ENCODE measurements around the gene PCSK6.

Gene PCSK6

GRCh38 chr15:101371081-101371480 is 118.4 kb downstream of the PCSK6 start:
- no peaks in the 10 kb centered on the region for H3K9me3 ChIP-seq (replicated peaks; ENCODE audit: insufficient read depth, low read length)
- no peak overlapping the region for H2AFZ ChIP-seq (ENCODE audit: low read length)
- no peaks in the 10 kb centered on the region for H4K20me1 ChIP-seq (ENCODE audit: insufficient read depth, low read length)
- TF ChIP-seq EZH2 (optimal IDR thresholded peaks at IDR 0.05; ENCODE audit: low read depth, low read length) (no peak), CTCF (IDR thresholded peaks at IDR 0.05; ENCODE audit: low read length) (no peak), EZH2phosphoT487 (IDR thresholded peaks at IDR 0.05; ENCODE audit: low read length) (no peak)
- no peaks in the 10 kb centered on the region for H3K4me1 ChIP-seq (ENCODE audit: low read length)
- no peak for DNase-seq
- H3K4me3 ChIP-seq (ENCODE audit: low read length), result no peak overlapping the region
- no peak overlapping the region for H3K9ac ChIP-seq (ENCODE audit: low read length)
- H3K36me3 ChIP-seq (replicated peaks; ENCODE audit: insufficient read depth, low read length), result no peaks in the 10 kb centered on the region
- no peaks in the 10 kb centered on the region for H3K9me2 ChIP-seq (replicated peaks; ENCODE audit: insufficient read depth, low read length)
- H3F3A ChIP-seq (ENCODE audit: insufficient read depth, low read length), result no peaks in the 10 kb centered on the region
- H3K27ac ChIP-seq (ENCODE audit: low read length), result no peak overlapping the region
- H3K4me2 ChIP-seq (ENCODE audit: low read depth, low read length), result no peak overlapping the region
- H3K27me3 ChIP-seq (replicated peaks; ENCODE audit: insufficient read depth, low read length), result no peaks in the 10 kb centered on the region
- H3K79me2 ChIP-seq (ENCODE audit: low read length), result no peaks in the 10 kb centered on the region

DNA sequence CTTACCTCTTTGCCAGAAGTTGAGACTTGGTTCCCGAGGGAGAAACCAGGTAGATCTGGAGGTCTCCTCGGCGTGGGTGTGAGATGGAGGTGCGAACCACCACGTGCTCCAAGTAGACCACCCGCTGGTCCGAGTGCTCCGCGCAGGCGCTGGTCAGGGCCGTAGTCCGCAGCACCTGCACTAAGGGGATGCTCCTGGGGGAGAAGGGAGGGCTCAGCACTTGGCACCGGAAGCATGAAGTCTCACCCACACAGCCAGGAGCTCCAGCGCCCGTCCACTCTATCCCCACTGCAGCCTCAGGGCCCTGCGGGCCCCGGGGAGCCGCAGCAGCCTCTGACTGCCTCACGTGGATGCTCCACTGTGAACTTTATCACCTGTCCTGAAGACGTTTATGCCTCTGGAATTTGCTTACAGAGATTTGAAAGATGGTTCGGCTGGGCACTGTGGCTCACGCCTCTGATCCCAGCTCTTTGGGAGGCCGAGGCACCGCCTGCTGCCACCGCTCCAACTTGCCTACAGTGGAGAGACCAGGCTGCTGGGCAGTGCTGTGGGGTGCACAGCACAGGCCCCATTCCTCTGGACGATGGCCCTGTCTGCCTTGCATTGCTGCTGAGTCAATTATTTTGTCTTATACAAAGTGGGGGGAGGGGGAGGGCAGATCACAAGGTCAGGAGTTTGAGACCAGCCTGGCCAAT is 119.0 kb downstream of the PCSK6 start:
- no peak for DNase-seq
- Histone ChIP-seq H3K27ac (ENCODE audit: low read length) (no peak overlapping the region), H2AFZ (ENCODE audit: low read length) (no peak overlapping the region), H3K36me3 (replicated peaks; ENCODE audit: insufficient read depth, low read length) (no peaks in the 10 kb centered on the region), H3K9me2 (replicated peaks; ENCODE audit: insufficient read depth, low read length) (no peaks in the 10 kb centered on the region), H3F3A (ENCODE audit: insufficient read depth, low read length) (no peaks in the 10 kb centered on the region), H3K9ac (ENCODE audit: low read length) (no peak overlapping the region), H3K4me1 (ENCODE audit: low read length) (no peaks in the 10 kb centered on the region), H3K4me3 (ENCODE audit: low read length) (no peak overlapping the region), H3K79me2 (ENCODE audit: low read length) (no peaks in the 10 kb centered on the region), H3K9me3 (replicated peaks; ENCODE audit: insufficient read depth, low read length) (no peaks in the 10 kb centered on the region), H3K4me2 (ENCODE audit: low read depth, low read length) (no peak overlapping the region), H4K20me1 (ENCODE audit: insufficient read depth, low read length) (no peaks in the 10 kb centered on the region), H3K27me3 (replicated peaks; ENCODE audit: insufficient read depth, low read length) (no peaks in the 10 kb centered on the region)
- TF ChIP-seq EZH2phosphoT487 (IDR thresholded peaks at IDR 0.05; ENCODE audit: low read length) (no peak), EZH2 (optimal IDR thresholded peaks at IDR 0.05; ENCODE audit: low read depth, low read length) (no peak), CTCF (IDR thresholded peaks at IDR 0.05; ENCODE audit: low read length) (no peak)

- Histone ChIP-seq H3K27me3 (replicated peaks; ENCODE audit: insufficient read depth, low read length) (no peaks in the 10 kb centered on the region), H3K4me3 (ENCODE audit: low read length) (no peak overlapping the region), H3K27ac (ENCODE audit: low read length) (no peak overlapping the region), H3K4me2 (ENCODE audit: low read depth, low read length) (no peak overlapping the region), H3F3A (ENCODE audit: insufficient read depth, low read length) (no peaks in the 10 kb centered on the region), H3K9me2 (replicated peaks; ENCODE audit: insufficient read depth, low read length) (no peaks in the 10 kb centered on the region), H2AFZ (ENCODE audit: low read length) (no peak overlapping the region), H3K36me3 (replicated peaks; ENCODE audit: insufficient read depth, low read length) (no peaks in the 10 kb centered on the region), H3K4me1 (ENCODE audit: low read length) (no peaks in the 10 kb centered on the region), H4K20me1 (ENCODE audit: insufficient read depth, low read length) (no peaks in the 10 kb centered on the region), H3K79me2 (ENCODE audit: low read length) (no peaks in the 10 kb centered on the region), H3K9ac (ENCODE audit: low read length) (no peak overlapping the region), H3K9me3 (replicated peaks; ENCODE audit: insufficient read depth, low read length) (no peaks in the 10 kb centered on the region)
- no peak for DNase-seq
- no peak for TF ChIP-seq EZH2 (optimal IDR thresholded peaks at IDR 0.05; ENCODE audit: low read depth, low read length)
These were observed 119.8 kb downstream of the PCSK6 start for GRCh38 chr15:101369676-101370075.

DNA sequence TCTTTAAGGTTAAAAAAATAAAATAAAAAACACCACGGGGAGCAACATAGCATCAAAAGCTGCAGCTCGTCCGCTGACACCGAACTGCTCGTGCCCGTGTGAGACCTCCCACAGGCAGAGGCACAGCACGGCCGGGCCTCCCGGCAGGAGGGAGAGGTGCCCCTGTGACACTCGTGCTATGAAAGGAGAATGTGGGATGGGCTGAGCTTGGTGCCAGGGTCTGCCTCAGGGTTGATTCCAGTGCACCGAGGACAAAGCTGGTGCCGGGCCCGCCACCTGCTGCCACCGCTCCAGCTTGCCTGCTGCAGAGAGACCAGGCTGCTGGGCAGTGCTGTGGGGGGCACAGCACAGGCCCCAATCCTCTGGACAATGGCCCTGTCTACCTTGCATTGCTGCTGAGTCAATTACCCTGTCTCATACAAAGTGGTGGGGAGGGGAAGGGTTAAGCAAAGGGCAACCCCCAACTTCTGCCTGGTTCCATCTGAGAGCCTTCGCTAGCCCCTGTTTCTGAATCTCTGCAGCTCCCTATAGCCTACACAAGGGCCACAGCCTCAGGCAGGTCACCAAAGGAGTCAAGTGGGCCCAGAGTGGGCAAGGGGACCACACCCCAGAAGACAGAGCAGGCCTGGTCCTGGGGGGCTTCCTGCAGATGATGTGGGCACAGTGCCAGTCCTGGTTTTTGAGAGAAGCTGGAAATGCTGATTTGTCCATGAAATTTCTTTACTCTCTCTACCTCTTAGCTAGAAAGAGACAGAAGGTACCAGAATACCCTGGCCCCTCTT is 120.5 kb downstream of the PCSK6 start:
- Histone ChIP-seq H3K4me1 (ENCODE audit: low read length) (no peaks in the 10 kb centered on the region), H3K9me2 (replicated peaks; ENCODE audit: insufficient read depth, low read length) (no peaks in the 10 kb centered on the region), H2AFZ (ENCODE audit: low read length) (no peak overlapping the region), H4K20me1 (ENCODE audit: insufficient read depth, low read length) (no peaks in the 10 kb centered on the region), H3K36me3 (replicated peaks; ENCODE audit: insufficient read depth, low read length) (no peaks in the 10 kb centered on the region), H3F3A (ENCODE audit: insufficient read depth, low read length) (no peaks in the 10 kb centered on the region), H3K4me3 (ENCODE audit: low read length) (no peak overlapping the region), H3K4me2 (ENCODE audit: low read depth, low read length) (no peak overlapping the region), H3K79me2 (ENCODE audit: low read length) (no peaks in the 10 kb centered on the region), H3K27me3 (replicated peaks; ENCODE audit: insufficient read depth, low read length) (no peaks in the 10 kb centered on the region), H3K9me3 (replicated peaks; ENCODE audit: insufficient read depth, low read length) (no peaks in the 10 kb centered on the region), H3K27ac (ENCODE audit: low read length) (no peak overlapping the region), H3K9ac (ENCODE audit: low read length) (no peak overlapping the region)
- TF ChIP-seq EZH2phosphoT487 (IDR thresholded peaks at IDR 0.05; ENCODE audit: low read length) (no peak), EZH2 (optimal IDR thresholded peaks at IDR 0.05; ENCODE audit: low read depth, low read length) (no peak), CTCF (IDR thresholded peaks at IDR 0.05; ENCODE audit: low read length) (no peak)
- no peak for DNase-seq

Measured in MM.1S (cell line).